HEK293 (cell line): ENCODE measurements around the gene KDM4B.

Experiments used
- CTCF ChIA-PET: fragments of 350-600 bp; formaldehyde crosslinking; extraction: SDS; loops from one replicate; lab custom pipeline; 2021; ENCODE audit warnings: antibody characterized with exemption; lab: Yijun Ruan, JAX
- POLR2A ChIA-PET: fragments of 300-600 bp; formaldehyde crosslinking; extraction: SDS; loops from one replicate; lab custom pipeline; 2020; ENCODE audit warnings: antibody characterized with exemption, inconsistent platforms; lab: Yijun Ruan, JAX
- H3K27ac ChIP-seq: fragments of 200-500 bp; sonication (Bioruptor generic); 2 replicates; pipeline ENCODE4 v1.5.1; 2014; ENCODE audit warnings: low read depth, low read length, control low read depth, inconsistent platforms; ENCODE audit errors: extremely low read depth
- H3K36me3 ChIP-seq, 2 experiments: fragments of 200-500 bp in 1 of 2; sonication (Bioruptor generic) in 1 of 2; 1 replicate in 1 of 2; 2 replicates in 1 of 2; pipeline ENCODE4 v1.5.1; 2014 to 2017; ENCODE audit warnings: inconsistent platforms in 2 of 2, low read length in 2 of 2; ENCODE audit not compliant: control insufficient read depth in 2 of 2, insufficient read depth in 1 of 2
- H3K4me1 ChIP-seq: fragments of 200-500 bp; sonication (Bioruptor generic); 2 replicates; pipeline ENCODE4 v1.5.1; 2014; ENCODE audit warnings: mild to moderate bottlenecking, low read length, inconsistent platforms; ENCODE audit not compliant: control insufficient read depth, insufficient read depth
- H3K4me3 ChIP-seq: 2 replicates; pipeline ENCODE4 v1.5.1; 2011; ENCODE audit warnings: low read depth, mild to moderate bottlenecking, control low read depth, low read length, moderate library complexity
- H3K9me3 ChIP-seq: fragments of 200-500 bp; sonication (Bioruptor generic); 2 replicates; pipeline ENCODE4 v1.5.1; 2014; ENCODE audit warnings: low read depth, low read length, inconsistent platforms; ENCODE audit not compliant: control insufficient read depth, insufficient read depth
- BCL11A ChIP-seq: fragments of 450-650 bp; formaldehyde crosslinking; IDR thresholded peaks from 2 replicates; pipeline ENCODE4 v1.5.1; 2016; ENCODE audit warnings: low read depth, missing biosample characterization, missing genetic modification characterization
- RBAK ChIP-seq: fragments of 450-650 bp; formaldehyde crosslinking; IDR thresholded peaks from 2 replicates; pipeline ENCODE4 v1.5.1; 2016; ENCODE audit warnings: missing biosample characterization, missing genetic modification characterization
- YY2 ChIP-seq: fragments of 450-650 bp; formaldehyde crosslinking; IDR thresholded peaks from 2 replicates; pipeline ENCODE4 v1.5.1; 2016; ENCODE audit warnings: missing biosample characterization, missing genetic modification characterization
- ZBTB8A ChIP-seq: fragments of 450-650 bp; formaldehyde crosslinking; IDR thresholded peaks from 2 replicates; pipeline ENCODE4 v1.5.1; 2016; ENCODE audit warnings: missing biosample characterization, missing genetic modification characterization
- ZNF24 ChIP-seq: fragments of 450-650 bp; formaldehyde crosslinking; IDR thresholded peaks from 2 replicates; pipeline ENCODE4 v1.5.1; 2016; ENCODE audit warnings: missing biosample characterization, missing genetic modification characterization
- ZNF292 ChIP-seq: fragments of 450-650 bp; formaldehyde crosslinking; IDR thresholded peaks from 2 replicates; pipeline ENCODE4 v1.5.1; 2016; ENCODE audit warnings: low read depth, missing biosample characterization, missing genetic modification characterization, borderline replicate concordance
- ZNF391 ChIP-seq: fragments of 450-650 bp; formaldehyde crosslinking; IDR thresholded peaks from 2 replicates; pipeline ENCODE4 v1.5.1; 2016; ENCODE audit warnings: low read depth, missing biosample characterization, missing genetic modification characterization, borderline replicate concordance
- ZNF423 ChIP-seq: fragments of 450-650 bp; formaldehyde crosslinking; IDR thresholded peaks from 2 replicates; pipeline ENCODE4 v1.5.1; 2016; ENCODE audit warnings: missing biosample characterization, missing genetic modification characterization
- ZNF654 ChIP-seq: fragments of 450-650 bp; formaldehyde crosslinking; IDR thresholded peaks from 2 replicates; pipeline ENCODE4 v1.5.1; 2016; ENCODE audit warnings: low read depth, missing biosample characterization, missing genetic modification characterization
- ZNF792 ChIP-seq: fragments of 450-650 bp; formaldehyde crosslinking; IDR thresholded peaks from 2 replicates; pipeline ENCODE4 v1.5.1; 2016; ENCODE audit warnings: missing biosample characterization, missing genetic modification characterization
- ZSCAN16 ChIP-seq: fragments of 450-650 bp; formaldehyde crosslinking; IDR thresholded peaks from 2 replicates; pipeline ENCODE4 v1.5.1; 2016; ENCODE audit warnings: missing biosample characterization, missing genetic modification characterization
- TF ChIP-seq, protein P1 (sequence below): fragments of 450-650 bp; formaldehyde crosslinking; IDR thresholded peaks from 2 replicates; pipeline ENCODE4 v1.5.1; 2016; ENCODE audit warnings: missing biosample characterization, missing genetic modification characterization
- TF ChIP-seq, protein P2 (sequence below): fragments of 450-650 bp; formaldehyde crosslinking; conservative IDR thresholded peaks from 2 replicates; pipeline ENCODE4 v1.5.1; 2016; ENCODE audit warnings: low read depth, missing biosample characterization, missing genetic modification characterization
- TF ChIP-seq, protein P3 (sequence below): fragments of 450-650 bp; formaldehyde crosslinking; IDR thresholded peaks from 2 replicates; pipeline ENCODE4 v1.5.1; 2016; ENCODE audit warnings: missing biosample characterization, missing genetic modification characterization
- TF ChIP-seq, protein P4 (sequence below): fragments of 450-650 bp; formaldehyde crosslinking; IDR thresholded peaks from 2 replicates; pipeline ENCODE4 v1.5.1; 2016; ENCODE audit warnings: missing biosample characterization, missing genetic modification characterization
- TF ChIP-seq, protein P5 (sequence below): fragments of 450-650 bp; formaldehyde crosslinking; IDR thresholded peaks from 2 replicates; pipeline ENCODE4; 2016; ENCODE audit warnings: missing biosample characterization, missing genetic modification characterization

KDM4B gene

DNA sequence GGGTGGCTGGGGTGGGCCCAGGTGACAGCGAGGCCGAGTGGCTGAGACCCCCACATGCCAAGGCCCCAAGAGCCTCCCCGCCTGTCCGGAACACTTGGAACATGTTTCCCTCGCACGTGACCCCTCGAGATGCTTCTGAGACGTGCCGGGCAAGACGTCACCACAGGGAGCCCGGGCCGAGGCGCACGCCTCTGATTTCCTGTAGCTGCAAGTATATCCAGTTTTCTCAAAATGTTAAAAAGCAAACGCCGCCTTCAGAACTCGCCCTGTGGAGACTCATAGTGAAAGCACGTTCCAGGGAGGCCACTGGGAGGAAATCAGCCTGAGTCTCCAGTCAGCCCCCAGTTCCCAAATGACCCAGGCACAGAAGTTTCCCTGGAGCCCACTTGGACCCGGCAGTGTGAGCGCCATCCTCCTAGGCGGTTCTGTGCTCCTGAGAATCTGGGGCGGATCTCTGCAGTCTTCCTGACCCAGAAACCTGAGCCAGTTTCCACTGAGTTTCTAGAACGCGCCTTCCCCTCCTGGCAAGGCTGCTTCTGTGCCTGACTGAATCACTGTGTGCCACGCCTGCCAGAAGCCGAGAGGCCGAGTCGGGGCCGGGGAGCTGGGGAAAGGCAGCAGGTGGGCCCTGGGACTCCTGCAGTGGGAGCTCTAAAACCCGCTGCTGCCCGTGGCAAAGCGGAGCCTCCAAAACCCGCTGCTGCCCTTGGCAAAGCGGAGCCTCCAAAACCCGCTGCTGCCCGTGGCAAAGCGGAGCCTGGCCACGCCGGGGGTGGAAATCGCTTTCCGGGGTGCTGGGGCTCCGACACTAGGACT lies 179.3 kb downstream of the KDM4B start (continued):
- TF ChIP-seq, protein P1, sequence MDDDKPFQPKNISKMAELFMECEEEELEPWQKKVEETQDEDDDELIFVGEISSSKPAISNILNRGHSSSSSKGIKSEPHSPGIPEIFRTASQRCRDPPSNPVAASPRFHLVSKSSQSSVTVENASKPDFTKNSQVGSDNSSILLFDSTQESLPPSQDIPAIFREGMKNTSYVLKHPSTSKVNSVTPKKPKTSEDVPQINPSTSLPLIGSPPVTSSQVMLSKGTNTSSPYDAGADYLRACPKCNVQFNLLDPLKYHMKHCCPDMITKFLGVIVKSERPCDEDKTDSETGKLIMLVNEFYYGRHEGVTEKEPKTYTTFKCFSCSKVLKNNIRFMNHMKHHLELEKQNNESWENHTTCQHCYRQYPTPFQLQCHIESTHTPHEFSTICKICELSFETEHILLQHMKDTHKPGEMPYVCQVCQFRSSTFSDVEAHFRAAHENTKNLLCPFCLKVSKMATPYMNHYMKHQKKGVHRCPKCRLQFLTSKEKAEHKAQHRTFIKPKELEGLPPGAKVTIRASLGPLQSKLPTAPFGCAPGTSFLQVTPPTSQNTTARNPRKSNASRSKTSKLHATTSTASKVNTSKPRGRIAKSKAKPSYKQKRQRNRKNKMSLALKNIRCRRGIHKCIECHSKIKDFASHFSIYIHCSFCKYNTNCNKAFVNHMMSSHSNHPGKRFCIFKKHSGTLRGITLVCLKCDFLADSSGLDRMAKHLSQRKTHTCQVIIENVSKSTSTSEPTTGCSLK (tag by site-specific recombination) = no peak
- TF ChIP-seq ZSCAN16 (no peak), ZBTB8A (tag by site-specific recombination) (no peak), ZNF792 (tag by site-specific recombination) (no peak), ZNF654 (tag by site-specific recombination) (no peak), ZNF391 (tag by site-specific recombination) (no peak), YY2 (tag by site-specific recombination) (no peak), ZNF24 (no peak), ZNF292 (tag by site-specific recombination) (no peak), RBAK (no peak)
- TF ChIP-seq, protein P2, sequence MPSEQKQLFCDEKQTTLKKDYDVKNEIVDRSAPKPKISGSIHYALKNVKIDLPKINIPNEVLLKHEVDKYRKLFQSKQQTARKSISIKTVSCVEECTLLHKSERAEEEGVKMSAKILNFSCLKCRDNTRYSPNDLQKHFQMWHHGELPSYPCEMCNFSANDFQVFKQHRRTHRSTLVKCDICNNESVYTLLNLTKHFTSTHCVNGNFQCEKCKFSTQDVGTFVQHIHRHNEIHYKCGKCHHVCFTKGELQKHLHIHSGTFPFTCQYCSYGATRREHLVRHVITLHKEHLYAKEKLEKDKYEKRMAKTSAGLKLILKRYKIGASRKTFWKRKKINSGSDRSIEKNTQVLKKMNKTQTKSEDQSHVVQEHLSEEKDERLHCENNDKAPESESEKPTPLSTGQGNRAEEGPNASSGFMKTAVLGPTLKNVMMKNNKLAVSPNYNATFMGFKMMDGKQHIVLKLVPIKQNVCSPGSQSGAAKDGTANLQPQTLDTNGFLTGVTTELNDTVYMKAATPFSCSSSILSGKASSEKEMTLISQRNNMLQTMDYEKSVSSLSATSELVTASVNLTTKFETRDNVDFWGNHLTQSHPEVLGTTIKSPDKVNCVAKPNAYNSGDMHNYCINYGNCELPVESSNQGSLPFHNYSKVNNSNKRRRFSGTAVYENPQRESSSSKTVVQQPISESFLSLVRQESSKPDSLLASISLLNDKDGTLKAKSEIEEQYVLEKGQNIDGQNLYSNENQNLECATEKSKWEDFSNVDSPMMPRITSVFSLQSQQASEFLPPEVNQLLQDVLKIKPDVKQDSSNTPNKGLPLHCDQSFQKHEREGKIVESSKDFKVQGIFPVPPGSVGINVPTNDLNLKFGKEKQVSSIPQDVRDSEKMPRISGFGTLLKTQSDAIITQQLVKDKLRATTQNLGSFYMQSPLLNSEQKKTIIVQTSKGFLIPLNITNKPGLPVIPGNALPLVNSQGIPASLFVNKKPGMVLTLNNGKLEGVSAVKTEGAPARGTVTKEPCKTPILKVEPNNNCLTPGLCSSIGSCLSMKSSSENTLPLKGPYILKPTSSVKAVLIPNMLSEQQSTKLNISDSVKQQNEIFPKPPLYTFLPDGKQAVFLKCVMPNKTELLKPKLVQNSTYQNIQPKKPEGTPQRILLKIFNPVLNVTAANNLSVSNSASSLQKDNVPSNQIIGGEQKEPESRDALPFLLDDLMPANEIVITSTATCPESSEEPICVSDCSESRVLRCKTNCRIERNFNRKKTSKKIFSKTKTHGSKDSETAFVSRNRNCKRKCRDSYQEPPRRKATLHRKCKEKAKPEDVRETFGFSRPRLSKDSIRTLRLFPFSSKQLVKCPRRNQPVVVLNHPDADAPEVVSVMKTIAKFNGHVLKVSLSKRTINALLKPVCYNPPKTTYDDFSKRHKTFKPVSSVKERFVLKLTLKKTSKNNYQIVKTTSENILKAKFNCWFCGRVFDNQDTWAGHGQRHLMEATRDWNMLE (tag by site-specific recombination) = no peak
- TF ChIP-seq, protein P3, sequence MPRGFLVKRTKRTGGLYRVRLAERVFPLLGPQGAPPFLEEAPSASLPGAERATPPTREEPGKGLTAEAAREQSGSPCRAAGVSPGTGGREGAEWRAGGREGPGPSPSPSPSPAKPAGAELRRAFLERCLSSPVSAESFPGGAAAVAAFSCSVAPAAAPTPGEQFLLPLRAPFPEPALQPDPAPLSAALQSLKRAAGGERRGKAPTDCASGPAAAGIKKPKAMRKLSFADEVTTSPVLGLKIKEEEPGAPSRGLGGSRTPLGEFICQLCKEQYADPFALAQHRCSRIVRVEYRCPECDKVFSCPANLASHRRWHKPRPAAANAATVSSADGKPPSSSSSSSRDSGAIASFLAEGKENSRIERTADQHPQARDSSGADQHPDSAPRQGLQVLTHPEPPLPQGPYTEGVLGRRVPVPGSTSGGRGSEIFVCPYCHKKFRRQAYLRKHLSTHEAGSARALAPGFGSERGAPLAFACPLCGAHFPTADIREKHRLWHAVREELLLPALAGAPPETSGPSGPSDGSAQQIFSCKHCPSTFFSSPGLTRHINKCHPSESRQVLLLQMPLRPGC = no peak
- TF ChIP-seq, all 188 proteins: peak for 0

DNA sequence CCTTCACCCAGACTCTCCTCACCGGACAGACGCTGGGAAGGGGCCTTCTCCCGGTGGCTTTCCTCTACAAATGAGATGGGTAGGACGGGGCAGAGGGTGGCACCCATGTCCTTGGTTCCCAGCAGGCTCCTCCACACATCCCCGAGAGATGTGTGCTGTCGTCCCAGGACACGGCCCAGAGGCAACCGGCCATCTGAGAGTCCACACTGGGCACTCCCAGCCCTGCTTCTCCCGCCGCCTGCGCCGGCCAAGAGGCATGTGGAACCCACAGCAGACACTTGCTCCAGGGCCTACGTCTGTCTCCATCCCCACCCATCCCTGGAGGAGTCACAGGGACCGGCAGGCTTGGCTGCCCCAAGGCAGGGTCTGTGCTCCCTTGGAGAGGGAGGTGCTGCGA lies 179.9 kb downstream of the KDM4B start:
- POLR2A ChIA-PET = no interaction called here
- Histone ChIP-seq H3K27ac (no peak overlapping the region), H3K9me3 (no peaks in the 10 kb centered on the region), H3K36me3 (peaks cover 4 to 20% of the 10 kb centered on the region in 2 experiments; a peak in 2 of 3 replicates), H3K4me3 (no peak overlapping the region), H3K4me1 (no peaks in the 10 kb centered on the region)
- TF ChIP-seq, protein P4, sequence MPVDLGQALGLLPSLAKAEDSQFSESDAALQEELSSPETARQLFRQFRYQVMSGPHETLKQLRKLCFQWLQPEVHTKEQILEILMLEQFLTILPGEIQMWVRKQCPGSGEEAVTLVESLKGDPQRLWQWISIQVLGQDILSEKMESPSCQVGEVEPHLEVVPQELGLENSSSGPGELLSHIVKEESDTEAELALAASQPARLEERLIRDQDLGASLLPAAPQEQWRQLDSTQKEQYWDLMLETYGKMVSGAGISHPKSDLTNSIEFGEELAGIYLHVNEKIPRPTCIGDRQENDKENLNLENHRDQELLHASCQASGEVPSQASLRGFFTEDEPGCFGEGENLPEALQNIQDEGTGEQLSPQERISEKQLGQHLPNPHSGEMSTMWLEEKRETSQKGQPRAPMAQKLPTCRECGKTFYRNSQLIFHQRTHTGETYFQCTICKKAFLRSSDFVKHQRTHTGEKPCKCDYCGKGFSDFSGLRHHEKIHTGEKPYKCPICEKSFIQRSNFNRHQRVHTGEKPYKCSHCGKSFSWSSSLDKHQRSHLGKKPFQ (tag by site-specific recombination) = no peak
- TF ChIP-seq BCL11A (tag by site-specific recombination) (no peak), ZNF423 (tag by site-specific recombination) (no peak)
- TF ChIP-seq, protein P5, sequence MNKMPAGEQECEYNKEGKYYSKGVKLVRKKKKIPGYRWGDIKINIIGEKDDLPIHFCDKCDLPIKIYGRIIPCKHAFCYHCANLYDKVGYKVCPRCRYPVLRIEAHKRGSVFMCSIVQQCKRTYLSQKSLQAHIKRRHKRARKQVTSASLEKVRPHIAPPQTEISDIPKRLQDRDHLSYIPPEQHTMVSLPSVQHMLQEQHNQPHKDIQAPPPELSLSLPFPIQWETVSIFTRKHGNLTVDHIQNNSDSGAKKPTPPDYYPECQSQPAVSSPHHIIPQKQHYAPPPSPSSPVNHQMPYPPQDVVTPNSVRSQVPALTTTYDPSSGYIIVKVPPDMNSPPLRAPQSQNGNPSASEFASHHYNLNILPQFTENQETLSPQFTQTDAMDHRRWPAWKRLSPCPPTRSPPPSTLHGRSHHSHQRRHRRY (tag by site-specific recombination) = no peak
- CTCF ChIA-PET = interaction anchor here (0.6 kb wide), 1 partner anchor 214 kb away, joined by 3 read pairs; no protein-coding TSS in a partner anchor
